ENCODE results near the gene PNLIP.

DNA sequence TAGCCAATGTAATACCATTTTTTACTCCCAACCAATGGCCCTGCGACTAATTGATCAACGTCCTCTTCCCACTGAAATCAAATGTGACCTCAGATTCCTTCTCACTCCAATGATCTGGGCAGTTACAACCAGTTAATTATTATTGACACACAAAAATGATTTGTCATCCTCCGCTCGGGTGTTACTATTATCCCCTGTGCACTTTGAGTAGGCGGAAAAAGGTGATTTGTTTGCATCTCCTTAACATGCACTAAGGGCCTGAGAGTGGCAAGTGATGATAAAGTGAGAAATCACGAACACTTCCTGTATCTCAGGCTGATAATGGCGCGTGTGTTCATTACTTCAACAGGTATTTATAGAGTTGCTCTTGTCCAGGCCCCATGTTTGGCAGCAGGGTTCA lies 40.9 kb upstream of the PNLIP start:
- TF ChIP-seq CTCF (IDR thresholded peaks at IDR 0.05) (no peak), POLR2A (IDR thresholded peaks at IDR 0.05) (no peak)

Measured in esophagus squamous epithelium (tissue), 4 donors.